Measurements from ENCODE around the gene RALGAPA2.
A peak's percentile ranks its signal among the peaks of the same experiment; 100 is the strongest.

Gene RALGAPA2

GRCh38 chr20:20472684-20473274 is 239.7 kb downstream of the RALGAPA2 start:
- DNase-seq (ENCODE audit: low read depth, low spot score), result no peak

GRCh38 chr20:20466341-20466879 is 246.0 kb downstream of the RALGAPA2 start:
- peak; percentile 78 for DNase-seq (ENCODE audit: low read depth, low spot score)

- no peak for DNase-seq (ENCODE audit: low read depth, low spot score)
Observed at GRCh38 chr20:20465252-20465651, 247.2 kb downstream of the RALGAPA2 start.

GRCh38 chr20:20463933-20464374 is 248.5 kb downstream of the RALGAPA2 start:
- peak; percentile 90 for DNase-seq (ENCODE audit: low read depth, low spot score)

- no peak for DNase-seq (ENCODE audit: low read depth, low spot score)
Observed at GRCh38 chr20:20462185-20462584, 250.3 kb downstream of the RALGAPA2 start.

GRCh38 chr20:20461551-20461950 is 250.9 kb downstream of the RALGAPA2 start:
- no peak for DNase-seq (ENCODE audit: low read depth, low spot score)

- DNase-seq (ENCODE audit: low read depth, low spot score), result no peak
Observed at GRCh38 chr20:20459726-20460125, 252.7 kb downstream of the RALGAPA2 start.

- peak; percentile 72 for DNase-seq (ENCODE audit: low read depth, low spot score)
Observed at GRCh38 chr20:20457392-20458126, 254.9 kb downstream of the RALGAPA2 start.

- DNase-seq (ENCODE audit: low read depth, low spot score), result no peak
Observed at GRCh38 chr20:20456741-20457140, 255.7 kb downstream of the RALGAPA2 start.

GRCh38 chr20:20455926-20456325 is 256.5 kb downstream of the RALGAPA2 start:
- no peak for DNase-seq (ENCODE audit: low read depth, low spot score)

GRCh38 chr20:20454850-20455627 is 257.4 kb downstream of the RALGAPA2 start:
- no peak for DNase-seq (ENCODE audit: low read depth, low spot score)

GRCh38 chr20:20454367-20454766 is 258.1 kb downstream of the RALGAPA2 start:
- no peak for DNase-seq (ENCODE audit: low read depth, low spot score)

- DNase-seq (ENCODE audit: low read depth, low spot score), result peak; percentile 71
Observed at GRCh38 chr20:20452254-20452676, 260.2 kb downstream of the RALGAPA2 start.

GRCh38 chr20:20450521-20450920 is 261.9 kb downstream of the RALGAPA2 start:
- peak; percentile 72 for DNase-seq (ENCODE audit: low read depth, low spot score)

- no peak for DNase-seq (ENCODE audit: low read depth, low spot score)
Observed at GRCh38 chr20:20448881-20449280, 263.6 kb downstream of the RALGAPA2 start.

- no peak for DNase-seq (ENCODE audit: low read depth, low spot score)
Observed at GRCh38 chr20:20447196-20447595, 265.2 kb downstream of the RALGAPA2 start.

- DNase-seq (ENCODE audit: low read depth, low spot score), result no peak
Observed at GRCh38 chr20:20446425-20447015, 265.9 kb downstream of the RALGAPA2 start.

- no peak for DNase-seq (ENCODE audit: low read depth, low spot score)
Observed at GRCh38 chr20:20446001-20446400, 266.4 kb downstream of the RALGAPA2 start.

- DNase-seq (ENCODE audit: low read depth, low spot score), result peak; percentile 39
Observed at GRCh38 chr20:20443504-20443903, 268.9 kb downstream of the RALGAPA2 start.

- DNase-seq (ENCODE audit: low read depth, low spot score), result no peak
Observed at GRCh38 chr20:20442466-20442865, 270.0 kb downstream of the RALGAPA2 start.

- peak; percentile 28 for DNase-seq (ENCODE audit: low read depth, low spot score)
Observed at GRCh38 chr20:20440886-20441658, 271.4 kb downstream of the RALGAPA2 start.

Data from astrocyte of the hippocampus (primary cell).